ENCODE measurements around the gene CLEC2D. TPM values are rescaled to one million over a fixed set of nuclear protein-coding genes. Genes with fewer than 3 reads are reported as not detected.

Gene CLEC2D
- 10 to 100 TPM; 37.7 to 57.3 (median 38.7) TPM for polyA plus RNA-seq

GRCh38 chr12:9669534-9669933 lies at the start of gene CLEC2D:
TSS of gene CLEC2D (plus strand) at chr12:9669713. CDS start at chr12:9669735, 22 bp downstream.
- H3K27ac Mint-ChIP-seq: peak within 1 kb of the TSS; percentile 80 to 96 (median 88)
- H3K27me3 Mint-ChIP-seq (ENCODE audit: low read depth in 3 of 3): no peaks in the 10 kb centered on the region
- DNase-seq: peak in 2 of 3 donors; percentile 35 to 67
- no peaks in the 10 kb centered on the region for H3K9me3 Mint-ChIP-seq
- H3K4me3 Mint-ChIP-seq: peak within 1 kb of the TSS; percentile 36 to 89 (median 71)
- H3K36me3 Mint-ChIP-seq: peaks cover 28 to 47% (median 32%) of the 10 kb centered on the region in 3 donors
- peaks cover 69 to 81% of the 10 kb centered on the region in 2 donors for H3K4me1 Mint-ChIP-seq

- peaks cover 7 to 10% of the 10 kb centered on the region in 2 donors for H3K4me1 Mint-ChIP-seq
- H3K36me3 Mint-ChIP-seq: peaks cover 25 to 38% (median 36%) of the 10 kb centered on the region in 3 donors
- H3K27ac Mint-ChIP-seq: no peak overlapping the region
- peaks cover 5 to 19% (median 12%) of the 10 kb centered on the region in 6 donors for H3K9me3 Mint-ChIP-seq
- peaks cover 0 to under 1% (median 0%) of the 10 kb centered on the region in 3 donors for H3K27me3 Mint-ChIP-seq (ENCODE audit: low read depth in 3 of 3)
- no peak for DNase-seq
- H3K4me3 Mint-ChIP-seq: no peak overlapping the region
Observed at GRCh38 chr12:9625019-9625418, 44.5 kb upstream of the CLEC2D start.

DNA sequence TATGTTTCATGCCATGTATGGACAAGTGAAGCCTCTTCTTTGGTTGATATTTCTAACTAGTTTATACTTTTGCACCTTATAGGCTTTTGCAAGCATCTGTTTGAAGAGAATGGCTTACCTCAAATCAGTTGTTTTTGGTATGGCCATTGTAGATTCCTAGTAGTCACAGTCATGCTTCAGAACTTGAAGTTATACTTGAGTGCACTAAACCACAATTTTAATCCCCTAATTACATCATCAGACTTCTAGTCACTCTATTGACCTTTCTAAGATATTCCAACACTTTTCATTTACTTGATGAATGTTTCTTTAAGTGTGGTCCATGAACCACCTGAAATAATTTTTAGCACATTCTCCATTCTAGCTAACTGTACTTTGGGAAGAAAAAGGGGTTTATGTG lies 43.2 kb upstream of the CLEC2D start:
- Mint-ChIP-seq H3K36me3 (peaks cover 31 to 38% (median 38%) of the 10 kb centered on the region in 3 donors), H3K27me3 (ENCODE audit: low read depth in 3 of 3) (no peaks in the 10 kb centered on the region), H3K4me1 (peaks cover 8 to 10% of the 10 kb centered on the region in 2 donors), H3K27ac (no peak overlapping the region), H3K4me3 (no peak overlapping the region), H3K9me3 (peaks cover 5 to 19% (median 12%) of the 10 kb centered on the region in 6 donors)
- no peak for DNase-seq

DNA sequence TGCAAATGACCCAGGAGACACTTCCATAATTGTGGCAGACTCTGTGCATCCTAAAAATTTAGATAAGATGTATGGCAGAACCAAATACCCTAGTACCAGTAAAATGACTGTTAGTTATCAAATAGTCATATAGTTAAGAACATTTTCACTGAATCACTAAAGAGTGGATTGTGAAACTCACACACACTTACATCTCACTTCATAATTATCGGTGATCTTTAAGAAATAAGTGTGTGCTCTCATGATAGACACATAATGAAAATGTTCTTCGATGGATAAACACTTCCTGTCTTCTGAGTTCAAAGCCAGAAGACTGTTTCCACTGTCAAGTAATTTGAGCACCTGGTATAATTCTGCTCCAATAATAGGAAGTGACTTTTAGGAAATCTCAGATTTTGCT lies 42.7 kb upstream of the CLEC2D start:
- Mint-ChIP-seq H3K36me3 (peaks cover 32 to 42% (median 38%) of the 10 kb centered on the region in 3 donors), H3K27me3 (ENCODE audit: low read depth in 3 of 3) (no peaks in the 10 kb centered on the region), H3K9me3 (peaks cover 5 to 19% (median 11%) of the 10 kb centered on the region in 6 donors), H3K27ac (no peak overlapping the region), H3K4me1 (peaks cover 6 to 8% of the 10 kb centered on the region in 2 donors), H3K4me3 (no peak overlapping the region)
- no peak for DNase-seq

DNA sequence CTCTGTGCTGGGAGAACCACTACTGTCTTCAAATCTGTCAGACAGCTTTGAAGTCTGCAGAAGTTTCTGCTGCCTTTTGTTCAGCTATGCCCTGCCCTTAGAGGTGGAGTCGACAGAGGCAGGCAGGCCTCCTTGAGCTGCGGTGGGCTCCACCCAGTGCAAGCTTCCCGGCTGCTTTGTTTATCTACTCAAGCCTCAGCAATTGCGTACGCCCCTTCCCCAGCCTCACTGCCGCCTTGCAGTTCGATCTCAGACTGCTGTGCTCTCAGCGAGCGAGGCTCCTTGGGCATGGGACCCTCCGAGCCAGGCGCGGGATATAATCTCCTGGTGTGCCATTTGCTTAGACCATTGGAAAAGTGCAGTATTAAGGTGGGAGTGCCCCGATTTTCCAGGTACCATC lies 36.7 kb upstream of the CLEC2D start:
- H3K27me3 Mint-ChIP-seq (ENCODE audit: low read depth in 3 of 3): peaks cover 0 to 2% (median 0%) of the 10 kb centered on the region in 3 donors
- DNase-seq: no peak
- peaks cover 0 to 4% (median 0%) of the 10 kb centered on the region in 6 donors for H3K9me3 Mint-ChIP-seq
- no peak overlapping the region for H3K4me3 Mint-ChIP-seq
- peaks cover 10 to 39% (median 14%) of the 10 kb centered on the region in 3 donors for H3K36me3 Mint-ChIP-seq
- peaks cover 33 to 34% of the 10 kb centered on the region in 2 donors for H3K4me1 Mint-ChIP-seq
- no peak overlapping the region for H3K27ac Mint-ChIP-seq

- Mint-ChIP-seq H3K27me3 (ENCODE audit: low read depth in 3 of 3) (peaks cover 0 to 2% (median 0%) of the 10 kb centered on the region in 3 donors), H3K9me3 (no peaks in the 10 kb centered on the region), H3K4me3 (no peak overlapping the region), H3K27ac (peak overlapping the region; percentile 4 to 87 (median 80)), H3K36me3 (peaks cover 7 to 42% (median 10%) of the 10 kb centered on the region in 3 donors), H3K4me1 (peaks cover 38 to 45% of the 10 kb centered on the region in 2 donors)
- peak; percentile 67 to 76 (median 69) for DNase-seq
Observed at GRCh38 chr12:9634177-9634803, 35.2 kb upstream of the CLEC2D start.

- Mint-ChIP-seq H3K27me3 (ENCODE audit: low read depth in 3 of 3) (peaks cover 0 to 2% (median 0%) of the 10 kb centered on the region in 3 donors), H3K4me3 (no peak overlapping the region), H3K27ac (peak overlapping the region in 2 of 6 donors; percentile 3 to 26), H3K36me3 (peaks cover 4 to 37% (median 10%) of the 10 kb centered on the region in 3 donors), H3K9me3 (no peaks in the 10 kb centered on the region), H3K4me1 (peaks cover 38 to 46% of the 10 kb centered on the region in 2 donors)
- no peak for DNase-seq
Observed at GRCh38 chr12:9634969-9635754, 34.4 kb upstream of the CLEC2D start.

DNA sequence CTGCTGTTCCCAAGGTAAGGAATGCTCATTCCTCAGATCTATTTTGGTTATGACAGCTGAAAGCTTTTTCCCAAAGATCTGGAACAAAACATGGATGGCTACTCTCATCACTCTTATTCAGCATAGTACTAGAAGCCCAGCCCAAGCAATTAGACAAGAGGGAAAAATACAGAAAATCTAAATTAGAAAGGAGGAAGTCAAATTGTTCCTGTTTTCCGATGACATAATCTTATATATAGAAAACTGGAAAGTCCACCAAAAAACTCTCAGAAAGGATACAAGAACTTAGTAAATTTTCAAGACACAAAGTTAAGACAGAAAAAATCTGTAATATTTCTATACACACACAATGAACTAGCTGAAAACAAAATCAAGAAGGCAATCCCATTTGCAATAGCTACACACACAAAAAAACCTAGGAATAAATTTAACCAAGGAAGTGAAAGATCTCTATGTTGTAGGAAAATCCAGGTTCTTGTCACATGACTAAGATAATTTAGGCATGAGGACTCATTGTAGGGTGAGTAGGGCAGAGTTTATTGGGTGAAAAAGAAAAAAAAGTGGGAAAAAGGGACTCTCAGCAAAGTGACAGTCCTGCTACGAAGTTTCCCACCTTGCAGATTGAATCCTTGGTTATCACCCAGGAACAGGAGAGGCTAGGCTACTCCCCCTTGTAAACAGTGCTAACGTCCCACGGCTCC lies 33.2 kb upstream of the CLEC2D start:
- Mint-ChIP-seq H3K4me3 (no peak overlapping the region), H3K9me3 (no peaks in the 10 kb centered on the region), H3K4me1 (peaks cover 33 to 50% of the 10 kb centered on the region in 2 donors), H3K27ac (peak overlapping the region in 3 of 6 donors; percentile 1 to 62 (median 1)), H3K36me3 (peaks cover 4 to 36% (median 10%) of the 10 kb centered on the region in 3 donors), H3K27me3 (ENCODE audit: low read depth in 3 of 3) (peaks cover 0 to 2% (median 0%) of the 10 kb centered on the region in 3 donors)
- no peak for DNase-seq

DNA sequence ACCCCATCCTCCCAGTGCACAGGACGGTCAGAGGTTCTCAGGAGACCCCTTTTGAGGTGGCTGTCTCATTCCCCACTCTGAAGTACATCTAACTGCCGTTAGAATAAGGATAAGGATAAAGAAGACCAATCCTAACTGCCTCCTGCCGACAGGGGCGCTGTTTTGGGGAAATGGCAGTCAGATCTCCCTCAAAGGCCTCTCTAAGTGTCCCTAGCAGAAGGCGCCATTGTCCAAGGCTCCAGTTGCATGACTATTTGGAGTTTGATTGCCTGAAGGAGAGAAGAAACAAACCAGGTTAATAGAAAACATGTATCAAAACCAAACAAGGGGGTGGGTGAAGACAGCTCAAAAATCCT lies 32.7 kb upstream of the CLEC2D start:
- peaks cover 0 to 2% (median 0%) of the 10 kb centered on the region in 3 donors for H3K27me3 Mint-ChIP-seq (ENCODE audit: low read depth in 3 of 3)
- no peak for DNase-seq
- peaks cover 4 to 31% (median 5%) of the 10 kb centered on the region in 3 donors for H3K36me3 Mint-ChIP-seq
- H3K4me3 Mint-ChIP-seq: no peak overlapping the region
- no peaks in the 10 kb centered on the region for H3K9me3 Mint-ChIP-seq
- H3K27ac Mint-ChIP-seq: peak overlapping the region in 3 of 6 donors; percentile 43 to 62 (median 60)
- peaks cover 36 to 55% of the 10 kb centered on the region in 2 donors for H3K4me1 Mint-ChIP-seq

GRCh38 chr12:9640024-9640423 lies 29.5 kb upstream of the CLEC2D start:
- no peak for DNase-seq
- peaks cover 0 to 6% (median 4%) of the 10 kb centered on the region in 3 donors for H3K27me3 Mint-ChIP-seq (ENCODE audit: low read depth in 3 of 3)
- H3K4me1 Mint-ChIP-seq: peaks cover 47 to 72% of the 10 kb centered on the region in 2 donors
- peaks cover 0 to under 1% (median 0%) of the 10 kb centered on the region in 6 donors for H3K9me3 Mint-ChIP-seq
- H3K4me3 Mint-ChIP-seq: no peak overlapping the region
- peaks cover under 1 to 26% (median under 1%) of the 10 kb centered on the region in 3 donors for H3K36me3 Mint-ChIP-seq
- no peak overlapping the region for H3K27ac Mint-ChIP-seq

DNA sequence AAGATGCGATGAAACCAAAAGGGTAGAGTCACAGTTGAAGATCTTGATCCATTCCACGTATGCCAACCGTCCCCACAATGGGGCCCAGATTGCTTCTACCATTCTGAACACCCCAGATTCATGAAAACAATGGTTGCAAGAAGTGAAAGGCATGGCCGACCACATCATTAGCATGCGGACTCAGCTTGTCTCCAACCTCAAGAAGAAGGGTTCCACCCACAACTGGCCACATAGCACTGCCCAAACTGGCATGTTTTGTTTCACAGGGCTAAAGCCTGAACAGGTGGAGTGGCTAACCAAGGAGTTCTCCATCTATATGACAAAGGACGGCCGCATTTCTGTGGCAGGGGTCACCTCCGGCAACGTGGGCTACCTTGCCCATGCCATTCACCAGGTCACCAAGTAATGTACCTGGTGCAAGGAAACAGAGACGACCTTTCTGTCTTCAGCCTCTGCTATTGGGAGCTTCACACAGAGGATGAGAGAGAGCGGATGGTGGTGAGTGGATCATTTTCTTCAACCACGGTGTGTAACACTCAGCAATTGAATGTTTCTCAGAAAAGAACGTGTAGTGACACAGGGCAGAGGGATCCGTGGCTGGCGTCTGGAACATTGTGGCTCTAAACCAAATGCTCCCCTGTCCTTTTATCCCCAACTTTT lies 26.8 kb upstream of the CLEC2D start:
- peak overlapping the region; percentile 92 to 97 (median 94) for H3K27ac Mint-ChIP-seq
- H3K4me1 Mint-ChIP-seq: peaks cover 62 to 86% of the 10 kb centered on the region in 2 donors
- H3K36me3 Mint-ChIP-seq: peaks cover 5 to 26% (median 5%) of the 10 kb centered on the region in 3 donors
- peaks cover 3 to 13% (median 12%) of the 10 kb centered on the region in 3 donors for H3K27me3 Mint-ChIP-seq (ENCODE audit: low read depth in 3 of 3)
- DNase-seq: peak; percentile 54 to 65 (median 65)
- H3K9me3 Mint-ChIP-seq: peaks cover 0 to 4% (median under 1%) of the 10 kb centered on the region in 6 donors
- H3K4me3 Mint-ChIP-seq: peak overlapping the region; percentile 89 to 97 (median 94)

DNA sequence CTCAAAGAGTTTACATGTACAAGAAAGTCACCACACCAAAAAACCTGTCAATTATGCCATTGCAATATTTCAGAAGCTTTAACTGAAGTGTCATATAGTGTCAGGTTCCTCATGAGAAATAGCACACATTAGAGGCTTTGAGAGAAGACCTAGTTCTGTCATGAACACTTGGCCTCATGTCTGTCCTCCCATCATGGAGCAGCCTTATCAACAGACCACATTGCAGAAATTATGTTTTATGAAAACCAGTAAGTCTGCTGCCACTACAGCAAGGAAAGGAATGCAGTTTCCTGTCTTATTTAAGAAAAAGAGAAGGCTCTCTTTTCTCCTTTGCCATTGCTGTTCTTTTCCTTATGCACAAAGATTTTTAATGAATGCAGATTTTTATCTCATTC lies 26.2 kb upstream of the CLEC2D start:
- no peak for DNase-seq
- Mint-ChIP-seq H3K4me1 (peaks cover 61 to 83% of the 10 kb centered on the region in 2 donors), H3K36me3 (peaks cover 6 to 26% (median 6%) of the 10 kb centered on the region in 3 donors), H3K9me3 (peaks cover 0 to 4% (median under 1%) of the 10 kb centered on the region in 6 donors), H3K27ac (peak overlapping the region; percentile 92 to 97 (median 94)), H3K4me3 (peak overlapping the region; percentile 89 to 97 (median 94)), H3K27me3 (ENCODE audit: low read depth in 3 of 3) (peaks cover 7 to 17% (median 17%) of the 10 kb centered on the region in 3 donors)

Measured in immature natural killer cell (primary cell).